GM13977 (cell line): ENCODE results near the gene KIF13A.
"Not testable (repeated sequence)": the region's sequence is repeated elsewhere in the genome, so short reads cannot be mapped to it uniquely, and the experiment has no call there.

ENCODE experiments used
- DNase-seq: peaks from one replicate; pipeline ENCODE4 v3.0.0; 2012; ENCODE audit warnings: low spot score
- CTCF ChIP-seq: IDR thresholded peaks from 2 replicates; pipeline ENCODE4 v1.5.1; 2012; ENCODE audit warnings: mild to moderate bottlenecking, control low read depth; ENCODE audit not compliant: insufficient read depth; ENCODE audit errors: extremely low read depth, missing control alignments
- in situ Hi-C: fragments of 300-500 bp; cut with MboI; formaldehyde crosslinking; loops from one replicate; pipeline ENCODE4 v1.12.0; 2022; ENCODE audit warnings: low sequenced_read_pairs, low pct_unique_long_range_greater_than_20kb, mixed read lengths, inconsistent platforms; ENCODE audit not compliant: unreplicated experiment

The KIF13A gene

GRCh38 chr6:18025596-18025995 lies 38.2 kb upstream of the KIF13A start:
- no peak for TF ChIP-seq CTCF
- in situ Hi-C loops = no loop called here
- DNase-seq = no peak

GRCh38 chr6:18024876-18025275 lies 37.4 kb upstream of the KIF13A start:
- no peak for TF ChIP-seq CTCF
- DNase-seq = no peak
- in situ Hi-C loops = no loop called here

- no peak for DNase-seq
- no peak for TF ChIP-seq CTCF
- in situ Hi-C loops = no loop called here
Measured at GRCh38 chr6:18023891-18024290, 36.5 kb upstream of the KIF13A start.

- no peak for DNase-seq
- no peak for TF ChIP-seq CTCF
- in situ Hi-C loops = no loop called here
Measured at GRCh38 chr6:18022398-18023231, 35.2 kb upstream of the KIF13A start.

GRCh38 chr6:18021166-18021850 lies 33.9 kb upstream of the KIF13A start:
- in situ Hi-C loops = no loop called here
- DNase-seq = no peak
- no peak for TF ChIP-seq CTCF

GRCh38 chr6:18020545-18020944 lies 33.1 kb upstream of the KIF13A start:
- DNase-seq, in situ Hi-C loops: not testable (repeated sequence)
